DMS53 treated with DMSO at 0.1 percent for 48 hours (cell line): Measurements from ENCODE around the gene SUCLG1.

Source experiments
- DNase-seq: peaks from one replicate; lab custom pipeline; 2025; ENCODE audit not compliant: unreplicated experiment; lab: John Stamatoyannopoulos, UW

Gene SUCLG1

GRCh38 chr2:84467389-84467788 is 8.3 kb upstream of the SUCLG1 start:
- DNase-seq, result no peak

GRCh38 chr2:84461310-84461709 is 2.2 kb upstream of the SUCLG1 start:
- no peak for DNase-seq

- DNase-seq, result no peak
Observed at GRCh38 chr2:84460670-84461069, 1.6 kb upstream of the SUCLG1 start.

GRCh38 chr2:84459944-84460429 is 907 bp upstream of the SUCLG1 start:
- DNase-seq, result no peak

- DNase-seq, result no peak
Observed at GRCh38 chr2:84458551-84459017, 496 bp downstream of the SUCLG1 start.

GRCh38 chr2:84457686-84458085 is 1.4 kb downstream of the SUCLG1 start:
- DNase-seq, result no peak

- no peak for DNase-seq
Observed at GRCh38 chr2:84456156-84456555, 2.9 kb downstream of the SUCLG1 start.

GRCh38 chr2:84454581-84454980 is 4.5 kb downstream of the SUCLG1 start:
- no peak for DNase-seq

- no peak for DNase-seq
Observed at GRCh38 chr2:84452624-84453023, 6.5 kb downstream of the SUCLG1 start.

GRCh38 chr2:84451579-84451978 is 7.5 kb downstream of the SUCLG1 start:
- DNase-seq, result no peak

- no peak for DNase-seq
Observed at GRCh38 chr2:84450288-84451227, 8.5 kb downstream of the SUCLG1 start.

- no peak for DNase-seq
Observed at GRCh38 chr2:84449711-84450110, 9.4 kb downstream of the SUCLG1 start.

GRCh38 chr2:84449055-84449454 is 10.0 kb downstream of the SUCLG1 start:
- no peak for DNase-seq

- DNase-seq, result no peak
Observed at GRCh38 chr2:84443477-84443876, 15.6 kb downstream of the SUCLG1 start.

GRCh38 chr2:84442888-84443287 is 16.2 kb downstream of the SUCLG1 start:
- DNase-seq, result no peak

- no peak for DNase-seq
Observed at GRCh38 chr2:84441505-84441904, 17.6 kb downstream of the SUCLG1 start.

GRCh38 chr2:84441036-84441435 is 18.0 kb downstream of the SUCLG1 start:
- no peak for DNase-seq

GRCh38 chr2:84435345-84436025 is 23.6 kb downstream of the SUCLG1 start:
- DNase-seq, result no peak

GRCh38 chr2:84429328-84429727 is 29.8 kb downstream of the SUCLG1 start:
- DNase-seq, result no peak

- DNase-seq, result no peak
Observed at GRCh38 chr2:84427235-84428138, 31.6 kb downstream of the SUCLG1 start.

- DNase-seq, result no peak
Observed at GRCh38 chr2:84425310-84425709, 33.8 kb downstream of the SUCLG1 start.
